GM19043 (cell line): Measurements from ENCODE around the gene GABRG3.
"Not testable (repeated sequence)": the region's sequence is repeated elsewhere in the genome, so short reads cannot be mapped to it uniquely, and the experiment has no call there.

ENCODE experiments used
- ATAC-seq: cut with Tn5 transposase; IDR thresholded peaks from one replicate; pipeline ENCODE4 v1.9.1; 2021; ENCODE audit warnings: low read depth; ENCODE audit not compliant: unreplicated experiment

Gene GABRG3

DNA sequence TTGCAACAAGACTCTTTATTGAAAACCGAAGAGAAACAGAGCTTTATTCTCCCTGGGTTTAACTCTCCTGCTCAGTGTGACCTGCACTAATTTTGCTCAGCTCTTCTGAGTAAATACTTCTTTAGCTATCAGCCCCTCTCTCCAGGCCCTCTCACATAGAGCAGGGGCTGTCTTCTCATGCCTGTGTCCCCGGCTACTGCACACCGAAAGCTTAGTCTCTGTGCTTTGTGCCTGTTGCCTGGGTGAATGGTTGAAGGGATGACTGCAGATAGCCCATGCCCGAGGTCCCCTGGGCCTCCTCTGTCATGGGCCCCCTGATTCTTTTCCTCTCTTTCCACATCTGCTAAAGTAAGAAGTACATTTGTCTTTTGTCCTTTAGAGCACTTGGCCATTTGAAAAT lies 195.9 kb downstream of the GABRG3 start:
- ATAC-seq, result no peak

DNA sequence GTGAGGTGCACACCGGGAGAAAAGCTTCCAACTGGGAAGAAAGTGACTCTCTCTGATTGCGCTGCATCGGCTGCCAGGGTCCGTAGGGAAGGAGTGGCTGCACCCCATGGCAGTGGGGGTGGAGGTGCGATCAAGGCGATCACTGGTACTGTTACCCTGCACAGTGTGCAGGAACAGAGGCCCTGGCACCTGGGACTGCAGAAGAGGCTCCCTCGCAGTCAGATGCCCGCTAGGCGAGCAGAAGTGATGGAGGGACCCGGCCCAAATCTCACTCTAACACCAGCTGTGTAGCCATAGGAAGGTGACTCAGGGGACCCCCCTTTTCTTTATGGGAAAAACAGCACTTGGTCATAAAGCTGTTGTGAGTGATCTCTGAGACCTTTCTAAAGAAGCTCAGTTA lies 196.8 kb downstream of the GABRG3 start:
- no peak for ATAC-seq

DNA sequence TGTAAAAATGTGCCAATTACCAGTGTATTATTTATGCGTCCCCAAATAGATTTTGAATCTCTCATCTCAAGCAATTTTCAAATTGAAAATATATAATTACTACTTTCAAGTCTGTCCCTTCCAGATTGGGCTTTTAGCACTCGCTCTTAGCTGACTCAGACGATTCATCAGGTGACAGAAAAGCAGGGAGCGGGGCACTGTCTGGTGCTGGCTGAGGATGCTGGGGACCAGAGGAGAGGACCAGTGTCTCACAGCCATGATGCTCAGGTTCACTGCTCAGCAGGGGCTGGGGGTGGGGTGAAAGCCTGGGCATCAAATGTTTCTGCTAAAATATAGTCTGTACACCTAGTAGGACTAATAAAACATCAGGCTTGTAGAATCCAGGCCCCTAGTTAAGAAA lies 199.9 kb downstream of the GABRG3 start:
- ATAC-seq, result no peak

- ATAC-seq, result no peak
Observed at GRCh38 chr15:27172821-27173220, 201.8 kb downstream of the GABRG3 start.

DNA sequence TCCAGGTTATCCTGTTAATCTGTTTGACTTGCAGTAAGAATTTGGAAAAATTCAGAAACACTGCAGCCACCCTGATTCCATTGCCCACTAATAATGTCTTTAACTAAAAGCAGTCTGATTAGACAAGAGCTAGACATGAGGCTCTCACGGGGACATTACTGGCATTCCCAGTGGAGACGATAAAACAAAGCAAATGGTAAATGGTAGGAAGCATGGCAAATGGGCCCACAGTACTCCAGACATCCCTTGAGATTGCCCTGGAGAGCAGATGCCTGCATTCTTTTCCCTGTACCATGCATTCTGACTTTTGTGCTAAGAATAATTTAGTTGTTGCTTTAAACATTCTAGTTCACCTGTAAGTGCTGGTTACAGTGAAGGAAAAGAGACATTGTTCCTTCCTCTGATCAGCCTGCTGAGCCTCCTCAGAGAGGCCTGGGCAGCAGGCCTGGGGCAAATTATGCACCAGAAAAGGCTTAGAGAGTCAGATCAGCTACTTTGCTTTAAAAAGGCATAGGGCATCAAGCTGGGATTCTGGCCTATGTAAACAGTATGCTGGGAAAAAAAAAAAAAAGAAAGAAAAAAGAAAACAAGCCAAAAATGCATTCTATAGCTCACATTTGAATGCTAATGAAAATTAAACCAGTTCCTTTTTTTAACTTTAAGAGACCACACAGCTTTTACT lies 204.6 kb downstream of the GABRG3 start:
- ATAC-seq, result no peak

DNA sequence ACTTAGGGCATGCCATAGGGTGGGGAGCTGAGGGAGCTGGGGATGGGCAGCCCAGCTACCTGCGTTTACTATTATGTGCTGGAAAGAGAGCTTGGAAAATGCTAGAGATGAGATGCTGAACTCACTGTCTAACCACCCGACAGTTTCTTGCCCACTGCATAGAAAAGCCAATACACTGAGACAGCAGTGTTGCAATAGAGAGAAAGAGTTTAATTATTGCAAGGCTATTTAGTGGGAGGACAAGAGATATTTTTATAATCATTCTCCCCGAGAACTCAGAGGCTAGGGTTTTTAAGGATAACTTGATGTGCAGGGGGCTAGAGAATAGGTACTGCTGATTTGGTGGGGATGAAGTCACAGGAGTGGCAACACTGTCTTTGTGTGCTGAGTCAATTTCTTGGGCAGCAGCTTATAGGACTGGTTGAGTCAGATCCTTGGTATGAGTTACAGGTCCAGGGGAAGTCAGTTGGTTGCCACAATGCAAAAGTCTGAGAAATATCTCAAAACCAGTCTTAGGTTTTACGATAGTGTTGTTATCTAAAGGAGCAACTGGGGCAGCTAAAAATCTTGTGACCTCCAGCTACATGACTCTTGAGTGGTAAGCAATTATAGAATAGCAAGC lies 205.9 kb downstream of the GABRG3 start:
- ATAC-seq, result no peak

- no peak for ATAC-seq
Observed at GRCh38 chr15:27179789-27180188, 208.8 kb downstream of the GABRG3 start.

GRCh38 chr15:27182561-27183110 lies 211.7 kb downstream of the GABRG3 start:
- no peak for ATAC-seq

- no peak for ATAC-seq
Observed at GRCh38 chr15:27183201-27183600, 212.2 kb downstream of the GABRG3 start.

GRCh38 chr15:27191515-27191914 lies 220.5 kb downstream of the GABRG3 start:
- not testable (repeated sequence) for ATAC-seq

DNA sequence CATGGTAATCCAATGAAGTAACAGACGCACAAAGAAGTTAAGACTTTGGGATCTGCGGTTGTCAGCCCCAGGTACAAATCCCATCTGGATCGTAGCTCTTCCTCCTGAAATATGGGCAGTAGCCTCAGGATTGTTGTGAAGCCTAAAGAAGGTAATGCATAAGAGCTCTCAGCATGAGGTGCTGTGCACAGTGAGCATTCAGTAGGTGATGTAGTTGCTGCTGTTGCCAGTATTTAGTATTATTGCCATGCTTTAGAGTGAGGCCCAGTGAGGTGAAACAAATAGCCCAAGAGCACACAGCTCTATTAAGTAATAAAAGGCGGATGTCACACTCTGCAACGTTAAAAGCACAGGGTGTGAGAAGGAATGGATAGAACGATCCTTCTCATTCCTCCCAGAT lies 225.7 kb downstream of the GABRG3 start:
- no peak for ATAC-seq

GRCh38 chr15:27201425-27201824 lies 230.4 kb downstream of the GABRG3 start:
- ATAC-seq, result no peak

GRCh38 chr15:27210176-27210575 lies 239.2 kb downstream of the GABRG3 start:
- no peak for ATAC-seq

GRCh38 chr15:27214032-27214431 lies 243.1 kb downstream of the GABRG3 start:
- ATAC-seq, result no peak

- ATAC-seq, result no peak
Observed at GRCh38 chr15:27214961-27215360, 244.0 kb downstream of the GABRG3 start.

GRCh38 chr15:27218426-27218825 lies 247.4 kb downstream of the GABRG3 start:
- no peak for ATAC-seq

- ATAC-seq, result no peak
Observed at GRCh38 chr15:27219636-27220035, 248.7 kb downstream of the GABRG3 start.

- ATAC-seq, result no peak
Observed at GRCh38 chr15:27220199-27220598, 249.2 kb downstream of the GABRG3 start.

GRCh38 chr15:27222479-27222878 lies 251.5 kb downstream of the GABRG3 start:
- ATAC-seq, result no peak

GRCh38 chr15:27223179-27223578 lies 252.2 kb downstream of the GABRG3 start:
- no peak for ATAC-seq

DNA sequence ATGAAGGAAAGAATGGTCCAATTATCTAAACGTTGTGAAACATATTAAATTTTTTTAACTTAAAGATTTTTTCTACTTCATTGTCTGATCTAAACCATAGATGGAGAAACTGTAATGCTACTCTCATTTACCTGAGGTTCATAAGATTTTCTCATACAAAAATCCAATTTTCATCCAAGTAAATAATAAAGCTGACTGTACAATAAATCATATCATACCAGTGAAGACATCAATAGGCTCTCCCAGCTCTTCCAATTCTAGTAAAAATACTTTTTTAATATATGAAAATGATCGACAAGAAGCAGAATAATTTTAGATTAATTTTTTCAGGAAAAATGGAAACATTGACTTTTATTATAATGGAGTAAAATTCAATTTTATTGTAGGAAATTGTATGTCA lies 260.8 kb downstream of the GABRG3 start:
- ATAC-seq, result no peak

DNA sequence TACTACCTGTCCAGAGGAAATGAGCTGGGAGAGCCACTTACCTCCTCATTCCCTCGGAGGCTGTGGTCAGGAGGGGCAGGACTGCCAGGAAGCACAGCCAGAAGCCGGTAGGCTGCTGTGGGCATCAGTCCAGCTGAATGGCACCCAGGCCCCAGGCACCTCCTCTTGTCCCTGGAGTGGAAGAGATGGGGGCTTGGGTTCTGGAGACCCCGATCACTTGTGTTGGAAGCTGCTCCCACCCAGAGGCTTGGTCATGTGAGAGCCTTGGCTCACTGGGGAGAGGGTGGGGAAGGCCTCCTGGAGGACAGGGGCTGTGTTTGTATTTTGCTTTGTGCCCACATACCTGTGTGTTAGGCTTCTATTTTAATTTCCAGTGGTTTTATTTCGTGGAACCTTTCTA lies 261.9 kb downstream of the GABRG3 start:
- no peak for ATAC-seq
